Dedifferentiated amniotic fluid mesenchymal stem cell (primary cell): Measurements from ENCODE around the gene MICAL3.

Source experiments
- DNase-seq: peaks from one replicate; pipeline ENCODE4 v3.0.0-alpha.2; 2016; ENCODE audit errors: extremely low spot score

Gene MICAL3

GRCh38 chr22:17761138-17761488 lies 263.2 kb downstream of the MICAL3 start:
- DNase-seq: no peak

GRCh38 chr22:17754233-17754925 lies 270.0 kb downstream of the MICAL3 start:
- no peak for DNase-seq

GRCh38 chr22:17753401-17753989 lies 270.9 kb downstream of the MICAL3 start:
- no peak for DNase-seq

- DNase-seq: no peak
Measured at GRCh38 chr22:17751596-17751995, 272.8 kb downstream of the MICAL3 start.

GRCh38 chr22:17749605-17750395 lies 274.6 kb downstream of the MICAL3 start:
- DNase-seq: no peak

- no peak for DNase-seq
Measured at GRCh38 chr22:17748555-17749353, 275.6 kb downstream of the MICAL3 start.

- DNase-seq: no peak
Measured at GRCh38 chr22:17746916-17747315, 277.4 kb downstream of the MICAL3 start.

- no peak for DNase-seq
Measured at GRCh38 chr22:17744430-17744829, 279.9 kb downstream of the MICAL3 start.

GRCh38 chr22:17743661-17744411 lies 280.5 kb downstream of the MICAL3 start:
- no peak for DNase-seq

- no peak for DNase-seq
Measured at GRCh38 chr22:17742527-17742902, 281.8 kb downstream of the MICAL3 start.

- DNase-seq: no peak
Measured at GRCh38 chr22:17741866-17742526, 282.4 kb downstream of the MICAL3 start.

GRCh38 chr22:17739196-17739975 lies 285.0 kb downstream of the MICAL3 start:
- DNase-seq: no peak

- no peak for DNase-seq
Measured at GRCh38 chr22:17738386-17739128, 285.8 kb downstream of the MICAL3 start.
